GM12892 (cell line): ENCODE results near the gene CFAP90.

ENCODE experiments used
- DNase-seq: peaks from one replicate; pipeline ENCODE4 v3.0.0; 2011; ENCODE audit not compliant: insufficient read length
- FAIRE-seq: peaks from 2 replicates; lab custom pipeline; 2011; peaks lifted over from hg19 to GRCh38; lab: Jason Lieb, UNC
- POLR2A ChIP-seq: IDR thresholded peaks from 2 replicates; pipeline ENCODE4 v1.6.1; 2011; ENCODE audit warnings: low read depth, low read length, control low read depth
- POLR2AphosphoS5 ChIP-seq: IDR thresholded peaks from 2 replicates; pipeline ENCODE4 v1.6.1; 2011; ENCODE audit warnings: low read depth, low read length, control low read depth
- TAF1 ChIP-seq: IDR thresholded peaks from 2 replicates; pipeline ENCODE4 v1.6.1; 2011; ENCODE audit warnings: low read depth, mild to moderate bottlenecking, control low read depth, low read length, borderline replicate concordance

The CFAP90 gene

GRCh38 chr5:7878381-7878873 lies 27.5 kb upstream of the CFAP90 start:
- DNase-seq, result no peak
- FAIRE-seq, result no peak
- TF ChIP-seq POLR2AphosphoS5 (no peak), POLR2A (no peak)

- FAIRE-seq, result no peak
Measured at GRCh38 chr5:7877851-7878250, 26.9 kb upstream of the CFAP90 start.

GRCh38 chr5:7876867-7877266 lies 25.9 kb upstream of the CFAP90 start:
- TF ChIP-seq POLR2A (no peak), TAF1 (no peak), POLR2AphosphoS5 (no peak)
- FAIRE-seq, result no peak
- DNase-seq, result no peak

More at GRCh38 chr5:7877851-7878250, 26.9 kb upstream of the CFAP90 start:
- TF ChIP-seq TAF1, result no peak
- no peak for TF ChIP-seq POLR2AphosphoS5
- no peak for TF ChIP-seq POLR2A
- DNase-seq, result no peak

- DNase-seq (no peak), FAIRE-seq (no peak)
- TF ChIP-seq TAF1, result no peak
- TF ChIP-seq POLR2AphosphoS5, result no peak
- TF ChIP-seq POLR2A, result no peak
Measured at GRCh38 chr5:7875151-7875550, 24.2 kb upstream of the CFAP90 start.

- FAIRE-seq (no peak), DNase-seq (no peak)
- TF ChIP-seq POLR2AphosphoS5 (no peak), POLR2A (no peak), TAF1 (no peak)
Measured at GRCh38 chr5:7874639-7875038, 23.7 kb upstream of the CFAP90 start.

- TF ChIP-seq TAF1 (no peak), POLR2AphosphoS5 (no peak)
- DNase-seq (no peak), FAIRE-seq (no peak)
Measured at GRCh38 chr5:7873216-7873615, 22.3 kb upstream of the CFAP90 start.

GRCh38 chr5:7872517-7873130 lies 21.7 kb upstream of the CFAP90 start:
- TF ChIP-seq TAF1 (no peak), POLR2A (no peak)
- FAIRE-seq (no peak), DNase-seq (no peak)

- DNase-seq, result no peak
- no peak for FAIRE-seq
- no peak for TF ChIP-seq POLR2A
- no peak for TF ChIP-seq POLR2AphosphoS5
- no peak for TF ChIP-seq TAF1
Measured at GRCh38 chr5:7871653-7872052, 20.7 kb upstream of the CFAP90 start.

GRCh38 chr5:7869474-7870136 lies 18.7 kb upstream of the CFAP90 start:
- no peak for DNase-seq
- TF ChIP-seq POLR2A (no peak), TAF1 (no peak), POLR2AphosphoS5 (no peak)
- peak; percentile 53 for FAIRE-seq

GRCh38 chr5:7868773-7869473 lies 18.0 kb upstream of the CFAP90 start, which contains the start of the genes FASTKD3 and MTRR:
FASTKD3 (minus strand) TSS chr5:7869031; CDS start chr5:7868083, 948 bp downstream.
MTRR (plus strand) TSS chr5:7869148; CDS start chr5:7870795, 1,647 bp downstream.
- DNase-seq (peak; percentile 80), FAIRE-seq (peak; percentile 99)
- TF ChIP-seq POLR2A (peak; percentile 93), TAF1 (no peak), POLR2AphosphoS5 (peak; percentile 85)

- DNase-seq (no peak), FAIRE-seq (no peak)
- TF ChIP-seq POLR2A, result no peak
- TF ChIP-seq POLR2AphosphoS5, result no peak
- TF ChIP-seq TAF1, result no peak
Measured at GRCh38 chr5:7868427-7868772, 17.5 kb upstream of the CFAP90 start.
